ENCODE measurements around the gene SRSF5. TPM values are rescaled to one million over a fixed set of nuclear protein-coding genes. Genes with fewer than 3 reads are reported as not detected.

SRSF5 gene
- total RNA-seq, 1 experiment from 2014 or later, result 288 TPM

DNA sequence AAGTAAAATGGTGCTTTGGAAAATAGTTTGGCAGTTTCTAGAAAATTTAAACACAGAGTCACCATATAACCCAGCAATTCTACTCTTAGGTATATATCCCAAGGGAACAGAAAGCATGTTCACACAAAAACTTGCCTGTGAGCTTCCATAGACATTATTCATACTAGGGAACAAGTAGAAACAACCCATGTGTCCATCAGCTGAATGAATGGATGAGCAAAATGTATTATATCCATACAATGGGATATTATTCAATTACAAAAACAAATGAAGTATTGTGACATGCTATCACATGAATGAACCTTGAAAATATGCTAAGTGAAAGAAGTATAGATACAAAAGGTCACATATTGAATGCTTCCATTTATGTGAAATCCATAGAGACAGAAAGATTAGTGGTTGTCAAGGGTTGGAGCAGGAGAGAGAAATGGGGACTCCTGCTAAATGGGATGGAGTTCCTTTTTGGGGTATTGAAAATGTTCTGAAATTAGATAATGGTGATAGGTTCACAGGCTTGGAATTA lies 22.2 kb downstream of the SRSF5 start:
- Mint-ChIP-seq H3K9me3 (peaks cover 1% of the 10 kb centered on the region), H3K27me3 (ENCODE audit: low read depth) (no peaks in the 10 kb centered on the region)

DNA sequence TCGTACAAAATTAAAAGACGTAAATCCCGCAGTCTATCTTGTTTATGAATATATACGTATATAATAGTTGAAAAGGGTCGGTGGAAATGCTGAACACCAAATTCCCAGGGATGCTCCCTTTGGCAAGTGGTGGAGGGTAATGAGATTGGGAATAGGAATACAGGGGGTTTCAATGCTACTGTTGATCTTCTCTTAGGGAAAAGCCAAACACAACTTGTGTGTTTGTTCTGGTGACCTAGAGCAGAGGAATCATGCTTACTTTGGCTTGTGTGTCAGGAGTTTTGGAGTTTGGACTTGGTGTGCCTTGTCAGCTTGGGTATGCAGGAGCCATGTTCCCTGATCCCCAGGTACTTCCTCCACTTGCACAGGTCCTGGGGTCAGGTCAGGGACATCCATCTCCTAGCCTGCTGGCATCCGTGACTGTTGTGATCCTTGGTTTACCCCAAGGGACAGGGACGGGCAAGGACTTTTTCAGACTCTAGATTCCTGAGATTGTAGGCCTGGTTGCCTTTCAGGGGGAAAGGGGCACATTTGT lies 26.0 kb downstream of the SRSF5 start:
- POLR2A ChIA-PET, result no interaction called here
- H3K27me3 Mint-ChIP-seq (ENCODE audit: low read depth), result no peaks in the 10 kb centered on the region

More for the DNA sequence above, 22.2 kb downstream of the SRSF5 start:
- ATAC-seq (no peak), DNase-seq (ENCODE audit: low spot score) (no peak)
- no peak overlapping the region for H3K27ac Mint-ChIP-seq
- H3K4me3 Mint-ChIP-seq, result no peak overlapping the region
- H3K4me1 Mint-ChIP-seq, result no peaks in the 10 kb centered on the region
- CTCF ChIA-PET, result no interaction called here
- TF ChIP-seq, protein P1, sequence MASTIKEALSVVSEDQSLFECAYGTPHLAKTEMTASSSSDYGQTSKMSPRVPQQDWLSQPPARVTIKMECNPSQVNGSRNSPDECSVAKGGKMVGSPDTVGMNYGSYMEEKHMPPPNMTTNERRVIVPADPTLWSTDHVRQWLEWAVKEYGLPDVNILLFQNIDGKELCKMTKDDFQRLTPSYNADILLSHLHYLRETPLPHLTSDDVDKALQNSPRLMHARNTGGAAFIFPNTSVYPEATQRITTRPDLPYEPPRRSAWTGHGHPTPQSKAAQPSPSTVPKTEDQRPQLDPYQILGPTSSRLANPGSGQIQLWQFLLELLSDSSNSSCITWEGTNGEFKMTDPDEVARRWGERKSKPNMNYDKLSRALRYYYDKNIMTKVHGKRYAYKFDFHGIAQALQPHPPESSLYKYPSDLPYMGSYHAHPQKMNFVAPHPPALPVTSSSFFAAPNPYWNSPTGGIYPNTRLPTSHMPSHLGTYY (CRISPR knock-in tag; IDR thresholded peaks at IDR 0.05), result no peak
- TF ChIP-seq NFYB (CRISPR knock-in tag; conservative IDR thresholded peaks at IDR 0.05; ENCODE audit: low read depth) (no peak), FOXK1 (CRISPR knock-in tag; IDR thresholded peaks at IDR 0.05) (no peak), JUN (CRISPR knock-in tag; IDR thresholded peaks at IDR 0.05) (no peak), CBFB (CRISPR knock-in tag; IDR thresholded peaks at IDR 0.05; ENCODE audit: low read depth) (no peak), NR2C2 (CRISPR knock-in tag; IDR thresholded peaks at IDR 0.05) (no peak), EMX1 (CRISPR knock-in tag; IDR thresholded peaks at IDR 0.05) (no peak), ZNF219 (CRISPR knock-in tag; IDR thresholded peaks at IDR 0.05; ENCODE audit: borderline replicate concordance) (no peak), NFE2L1 (CRISPR knock-in tag; IDR thresholded peaks at IDR 0.05) (no peak), IRF2 (CRISPR knock-in tag; IDR thresholded peaks at IDR 0.05; ENCODE audit: borderline replicate concordance, low read depth) (no peak), OVOL2 (CRISPR knock-in tag; IDR thresholded peaks at IDR 0.05; ENCODE audit: borderline replicate concordance) (no peak)
- TF ChIP-seq, protein P2, sequence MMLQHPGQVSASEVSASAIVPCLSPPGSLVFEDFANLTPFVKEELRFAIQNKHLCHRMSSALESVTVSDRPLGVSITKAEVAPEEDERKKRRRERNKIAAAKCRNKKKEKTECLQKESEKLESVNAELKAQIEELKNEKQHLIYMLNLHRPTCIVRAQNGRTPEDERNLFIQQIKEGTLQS (CRISPR knock-in tag; conservative IDR thresholded peaks at IDR 0.05), result no peak
- TF ChIP-seq, protein P3, sequence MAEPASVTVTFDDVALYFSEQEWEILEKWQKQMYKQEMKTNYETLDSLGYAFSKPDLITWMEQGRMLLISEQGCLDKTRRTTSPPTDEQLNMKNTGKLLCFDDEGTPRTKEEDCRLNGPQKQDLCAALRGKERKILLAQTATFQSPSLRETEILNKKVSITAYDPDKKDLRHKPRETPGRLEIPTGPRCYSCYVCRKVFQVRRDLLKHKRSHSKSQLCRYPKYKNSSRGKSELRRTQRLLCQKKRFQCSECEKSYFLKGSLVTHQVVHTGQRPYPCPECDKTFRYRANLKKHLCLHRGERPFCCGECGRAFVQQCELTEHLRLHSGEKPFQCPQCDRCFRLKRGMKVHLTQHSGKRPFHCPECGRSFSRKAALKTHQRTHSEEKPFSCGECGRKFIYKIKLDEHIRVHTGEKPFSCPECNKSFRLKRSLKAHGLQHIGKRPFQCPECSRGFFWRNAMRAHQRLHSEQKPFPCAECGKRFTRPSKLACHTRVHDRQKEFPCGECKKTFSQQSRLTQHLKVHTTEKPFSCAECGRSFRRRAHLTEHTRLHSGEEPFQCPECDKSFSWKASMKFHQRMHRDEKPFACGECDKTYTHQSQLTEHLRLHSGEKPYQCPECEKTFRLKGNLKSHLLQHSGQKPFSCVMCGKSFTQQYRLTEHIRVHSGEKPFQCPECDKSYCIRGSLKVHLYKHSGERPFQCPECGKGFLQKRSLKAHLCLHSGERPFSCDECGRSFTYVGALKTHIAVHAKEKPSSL (CRISPR knock-in tag; conservative IDR thresholded peaks at IDR 0.05), result no peak
- TF ChIP-seq, protein P4, sequence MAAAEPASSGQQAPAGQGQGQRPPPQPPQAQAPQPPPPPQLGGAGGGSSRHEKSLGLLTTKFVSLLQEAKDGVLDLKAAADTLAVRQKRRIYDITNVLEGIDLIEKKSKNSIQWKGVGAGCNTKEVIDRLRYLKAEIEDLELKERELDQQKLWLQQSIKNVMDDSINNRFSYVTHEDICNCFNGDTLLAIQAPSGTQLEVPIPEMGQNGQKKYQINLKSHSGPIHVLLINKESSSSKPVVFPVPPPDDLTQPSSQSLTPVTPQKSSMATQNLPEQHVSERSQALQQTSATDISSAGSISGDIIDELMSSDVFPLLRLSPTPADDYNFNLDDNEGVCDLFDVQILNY (CRISPR knock-in tag; IDR thresholded peaks at IDR 0.05), result no peak
- TF ChIP-seq, protein P5, sequence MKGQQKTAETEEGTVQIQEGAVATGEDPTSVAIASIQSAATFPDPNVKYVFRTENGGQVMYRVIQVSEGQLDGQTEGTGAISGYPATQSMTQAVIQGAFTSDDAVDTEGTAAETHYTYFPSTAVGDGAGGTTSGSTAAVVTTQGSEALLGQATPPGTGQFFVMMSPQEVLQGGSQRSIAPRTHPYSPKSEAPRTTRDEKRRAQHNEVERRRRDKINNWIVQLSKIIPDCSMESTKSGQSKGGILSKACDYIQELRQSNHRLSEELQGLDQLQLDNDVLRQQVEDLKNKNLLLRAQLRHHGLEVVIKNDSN (CRISPR knock-in tag; IDR thresholded peaks at IDR 0.05), result no peak
- TF ChIP-seq, protein P6, sequence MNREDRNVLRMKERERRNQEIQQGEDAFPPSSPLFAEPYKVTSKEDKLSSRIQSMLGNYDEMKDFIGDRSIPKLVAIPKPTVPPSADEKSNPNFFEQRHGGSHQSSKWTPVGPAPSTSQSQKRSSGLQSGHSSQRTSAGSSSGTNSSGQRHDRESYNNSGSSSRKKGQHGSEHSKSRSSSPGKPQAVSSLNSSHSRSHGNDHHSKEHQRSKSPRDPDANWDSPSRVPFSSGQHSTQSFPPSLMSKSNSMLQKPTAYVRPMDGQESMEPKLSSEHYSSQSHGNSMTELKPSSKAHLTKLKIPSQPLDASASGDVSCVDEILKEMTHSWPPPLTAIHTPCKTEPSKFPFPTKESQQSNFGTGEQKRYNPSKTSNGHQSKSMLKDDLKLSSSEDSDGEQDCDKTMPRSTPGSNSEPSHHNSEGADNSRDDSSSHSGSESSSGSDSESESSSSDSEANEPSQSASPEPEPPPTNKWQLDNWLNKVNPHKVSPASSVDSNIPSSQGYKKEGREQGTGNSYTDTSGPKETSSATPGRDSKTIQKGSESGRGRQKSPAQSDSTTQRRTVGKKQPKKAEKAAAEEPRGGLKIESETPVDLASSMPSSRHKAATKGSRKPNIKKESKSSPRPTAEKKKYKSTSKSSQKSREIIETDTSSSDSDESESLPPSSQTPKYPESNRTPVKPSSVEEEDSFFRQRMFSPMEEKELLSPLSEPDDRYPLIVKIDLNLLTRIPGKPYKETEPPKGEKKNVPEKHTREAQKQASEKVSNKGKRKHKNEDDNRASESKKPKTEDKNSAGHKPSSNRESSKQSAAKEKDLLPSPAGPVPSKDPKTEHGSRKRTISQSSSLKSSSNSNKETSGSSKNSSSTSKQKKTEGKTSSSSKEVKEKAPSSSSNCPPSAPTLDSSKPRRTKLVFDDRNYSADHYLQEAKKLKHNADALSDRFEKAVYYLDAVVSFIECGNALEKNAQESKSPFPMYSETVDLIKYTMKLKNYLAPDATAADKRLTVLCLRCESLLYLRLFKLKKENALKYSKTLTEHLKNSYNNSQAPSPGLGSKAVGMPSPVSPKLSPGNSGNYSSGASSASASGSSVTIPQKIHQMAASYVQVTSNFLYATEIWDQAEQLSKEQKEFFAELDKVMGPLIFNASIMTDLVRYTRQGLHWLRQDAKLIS (CRISPR knock-in tag; IDR thresholded peaks at IDR 0.05; ENCODE audit: borderline replicate concordance), result no peak
- peaks cover 3% of the 10 kb centered on the region; the same call in 1 of the 2 replicates for H3K36me3 Mint-ChIP-seq
- POLR2A ChIA-PET, result no interaction called here

More for the DNA sequence above, 26.0 kb downstream of the SRSF5 start:
- H3K27ac Mint-ChIP-seq, result no peak overlapping the region
- no peak overlapping the region for H3K4me3 Mint-ChIP-seq
- peaks cover 15% of the 10 kb centered on the region for H3K9me3 Mint-ChIP-seq
- CTCF ChIA-PET, result interaction anchor here (0.7 kb wide), 1 partner anchor 548 kb away, joined by 3 read pairs; no protein-coding TSS in a partner anchor
- peaks cover 3% of the 10 kb centered on the region for H3K4me1 Mint-ChIP-seq
- DNase-seq (ENCODE audit: low spot score) (no peak), ATAC-seq (no peak)
- TF ChIP-seq ZBTB21 (CRISPR knock-in tag; IDR thresholded peaks at IDR 0.05; ENCODE audit: borderline replicate concordance) (no peak), MYBL2 (CRISPR knock-in tag; IDR thresholded peaks at IDR 0.05) (no peak), ZNF416 (CRISPR knock-in tag; IDR thresholded peaks at IDR 0.05) (no peak), FOXK1 (CRISPR knock-in tag; IDR thresholded peaks at IDR 0.05) (no peak)
- TF ChIP-seq, protein P7, sequence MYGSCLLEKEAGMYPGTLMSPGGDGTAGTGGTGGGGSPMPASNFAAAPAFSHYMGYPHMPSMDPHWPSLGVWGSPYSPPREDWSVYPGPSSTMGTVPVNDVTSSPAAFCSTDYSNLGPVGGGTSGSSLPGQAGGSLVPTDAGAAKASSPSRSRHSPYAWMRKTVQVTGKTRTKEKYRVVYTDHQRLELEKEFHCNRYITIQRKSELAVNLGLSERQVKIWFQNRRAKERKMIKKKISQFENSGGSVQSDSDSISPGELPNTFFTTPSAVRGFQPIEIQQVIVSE (CRISPR knock-in tag; IDR thresholded peaks at IDR 0.05; ENCODE audit: borderline replicate concordance), result no peak
- TF ChIP-seq, protein P8, sequence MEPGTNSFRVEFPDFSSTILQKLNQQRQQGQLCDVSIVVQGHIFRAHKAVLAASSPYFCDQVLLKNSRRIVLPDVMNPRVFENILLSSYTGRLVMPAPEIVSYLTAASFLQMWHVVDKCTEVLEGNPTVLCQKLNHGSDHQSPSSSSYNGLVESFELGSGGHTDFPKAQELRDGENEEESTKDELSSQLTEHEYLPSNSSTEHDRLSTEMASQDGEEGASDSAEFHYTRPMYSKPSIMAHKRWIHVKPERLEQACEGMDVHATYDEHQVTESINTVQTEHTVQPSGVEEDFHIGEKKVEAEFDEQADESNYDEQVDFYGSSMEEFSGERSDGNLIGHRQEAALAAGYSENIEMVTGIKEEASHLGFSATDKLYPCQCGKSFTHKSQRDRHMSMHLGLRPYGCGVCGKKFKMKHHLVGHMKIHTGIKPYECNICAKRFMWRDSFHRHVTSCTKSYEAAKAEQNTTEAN (CRISPR knock-in tag; IDR thresholded peaks at IDR 0.05), result no peak
- peaks cover 4% of the 10 kb centered on the region; the same call in 1 of the 2 replicates for H3K36me3 Mint-ChIP-seq
